Uterus (tissue), 4 donors: ENCODE measurements around the gene TTLL10. TPM values are rescaled to one million over a fixed set of nuclear protein-coding genes. Genes with fewer than 3 reads are reported as not detected.

Experiments used
- DNase-seq, 2 donors: peaks; one replicate each; pipeline ENCODE4 v3.0.0-alpha.2; 2019 to 2020
- H3K27ac ChIP-seq, 2 donors: fragments of 200-600 bp; sonication (generic); 1 replicate in 1 of 2; 2 replicates in 1 of 2; pipeline ENCODE4 v1.5.1; 2016 to 2018
- H3K27me3 ChIP-seq, 2 donors: fragments of 200-600 bp; sonication (generic); one replicate each; pipeline ENCODE4 v1.5.1; 2018 to 2019; ENCODE audit warnings: control low read depth in 1 of 2
- H3K36me3 ChIP-seq, 2 donors: fragments of 200-600 bp; sonication (generic); one replicate each; pipeline ENCODE4 v1.5.1; 2019; ENCODE audit warnings: control low read depth in 1 of 2
- H3K4me1 ChIP-seq, 2 donors: fragments of 200-600 bp; sonication (generic); one replicate each; pipeline ENCODE4 v1.5.1; 2018 to 2019; ENCODE audit warnings: control low read depth in 1 of 2
- H3K4me3 ChIP-seq, 2 donors: fragments of 200-600 bp; sonication (generic); 1 replicate in 1 of 2; 2 replicates in 1 of 2; pipeline ENCODE4 v1.5.1; 2018 to 2019; ENCODE audit warnings: mild to moderate bottlenecking in 1 of 2
- H3K9me3 ChIP-seq, 2 donors: fragments of 200-600 bp; sonication (generic); one replicate each; pipeline ENCODE4 v1.5.1; 2019; ENCODE audit warnings: control low read depth in 1 of 2
- CTCF ChIP-seq, 4 experiments: fragments of 200-600 bp in 2 of 4; fragments of 450-650 bp in 2 of 4; sonication (generic) in 2 of 4; IDR thresholded peaks; one replicate each; pipeline ENCODE4 v1.5.1; 2016 to 2019; ENCODE audit warnings: antibody characterized with exemption in 4 of 4, mild to moderate bottlenecking in 2 of 4, moderate library complexity in 1 of 4
- POLR2A ChIP-seq, 2 donors: fragments of 450-650 bp; IDR thresholded peaks; one replicate each; pipeline ENCODE4 v1.6.1; 2016; ENCODE audit warnings: antibody characterized with exemption in 2 of 2, mild to moderate bottlenecking in 1 of 2, moderate library complexity in 1 of 2
- intact Hi-C: fragments of 100-400 bp; cut with DNase I; formaldehyde crosslinking; loops from one replicate; pipeline ENCODE4 v1.15.1; 2023; ENCODE audit warnings: low total_unique reads
- total RNA-seq, 4 donors: library from RNA; depleted of rRNA in 3 of 4; stranded (reverse); fragments of >200 nt in 3 of 4; gene quantifications; one replicate each; pipeline versions ENCODE4 v1.1.0 to v1.2.4, GENCODE V29; 2014 to 2023
- donor health status: DM: yes; HTN: yes; CAD: no.

The TTLL10 gene
- total RNA-seq, 4 donors from 2014 or later: 0.35 to 0.51 TPM; not detected in 2

GRCh38 chr1:1132042-1132950 is 41.4 kb upstream of the TTLL10 start:
- intact Hi-C loops: no loop called here
- Histone ChIP-seq H3K9me3 (no peaks in the 10 kb centered on the region), H3K27ac (no peak overlapping the region), H3K36me3 (no peaks in the 10 kb centered on the region), H3K27me3 (no peaks in the 10 kb centered on the region), H3K4me1 (no peaks in the 10 kb centered on the region), H3K4me3 (no peak overlapping the region)
- DNase-seq: no peak
- TF ChIP-seq CTCF (IDR thresholded peaks at IDR 0.05) (no peak), POLR2A (IDR thresholded peaks at IDR 0.05) (no peak)

GRCh38 chr1:1132956-1133750 is 40.5 kb upstream of the TTLL10 start:
- intact Hi-C loops: no loop called here
- Histone ChIP-seq H3K36me3 (no peaks in the 10 kb centered on the region), H3K4me1 (no peaks in the 10 kb centered on the region), H3K27ac (no peak overlapping the region), H3K4me3 (no peak overlapping the region), H3K9me3 (no peaks in the 10 kb centered on the region), H3K27me3 (no peaks in the 10 kb centered on the region)
- TF ChIP-seq CTCF (IDR thresholded peaks at IDR 0.05) (no peak), POLR2A (IDR thresholded peaks at IDR 0.05) (no peak)
- no peak for DNase-seq

GRCh38 chr1:1134300-1134970 is 39.2 kb upstream of the TTLL10 start:
- no peaks in the 10 kb centered on the region for H3K27me3 ChIP-seq
- no peak overlapping the region for H3K27ac ChIP-seq
- H3K4me1 ChIP-seq: no peaks in the 10 kb centered on the region
- no peak for DNase-seq
- H3K4me3 ChIP-seq: no peak overlapping the region
- H3K36me3 ChIP-seq: no peaks in the 10 kb centered on the region
- intact Hi-C loops: no loop called here
- TF ChIP-seq CTCF (IDR thresholded peaks at IDR 0.05): no peak
- no peak for TF ChIP-seq POLR2A (IDR thresholded peaks at IDR 0.05)
- no peaks in the 10 kb centered on the region for H3K9me3 ChIP-seq

- H3K27me3 ChIP-seq: no peaks in the 10 kb centered on the region
- H3K4me1 ChIP-seq: no peaks in the 10 kb centered on the region
- no peak for DNase-seq
- TF ChIP-seq POLR2A (IDR thresholded peaks at IDR 0.05) (no peak), CTCF (IDR thresholded peaks at IDR 0.05) (no peak)
- intact Hi-C loops: no loop called here
- no peak overlapping the region for H3K4me3 ChIP-seq
- H3K36me3 ChIP-seq: no peaks in the 10 kb centered on the region
- H3K27ac ChIP-seq: no peak overlapping the region
- no peaks in the 10 kb centered on the region for H3K9me3 ChIP-seq
These were observed 38.1 kb upstream of the TTLL10 start for GRCh38 chr1:1135339-1136136.
